GM21423 (cell line): ENCODE data around the gene DHX38.

Experiments
- ATAC-seq: cut with Tn5 transposase; IDR thresholded peaks from one replicate; pipeline ENCODE4 v1.9.1; 2021; ENCODE audit warnings: mild to moderate bottlenecking, moderate library complexity; ENCODE audit not compliant: unreplicated experiment

DHX38 gene

GRCh38 chr16:72162105-72162692, 68.6 kb downstream of the DHX38 start:
- ATAC-seq = no peak
